GM23338 (cell line): Measurements from ENCODE around the gene KIAA0753.
A peak's percentile ranks its signal among the peaks of the same experiment; 100 is the strongest.

ENCODE experiments used
- EZH2 ChIP-seq: fragments of 200-600 bp; sonication (generic); IDR thresholded peaks from one replicate; pipeline ENCODE4 v1.8.0; 2017; ENCODE audit warnings: antibody characterized with exemption, mild to moderate bottlenecking, low read depth; ENCODE audit not compliant: unreplicated experiment
- POLR2AphosphoS5 ChIP-seq: IDR thresholded peaks from 2 replicates; pipeline ENCODE4 v1.6.1; 2016; ENCODE audit warnings: antibody characterized with exemption, low read depth
- TF ChIP-seq, protein P1 (sequence below), 2 experiments: fragments of 200-600 bp in 1 of 2; sonication (generic) in 1 of 2; conservative IDR thresholded peaks; 2 replicates each; pipeline versions ENCODE4 v1.5.1 to v1.6.1; 2016 to 2017; ENCODE audit warnings: antibody characterized with exemption in 2 of 2, low read depth in 2 of 2, mild to moderate bottlenecking in 2 of 2, moderate library complexity in 1 of 2
- TF ChIP-seq, protein P2 (sequence below): IDR thresholded peaks from one replicate; pipeline ENCODE4 v1.6.1; 2018; ENCODE audit warnings: antibody characterized with exemption; ENCODE audit not compliant: unreplicated experiment
- TF ChIP-seq, protein P3 (sequence below): IDR thresholded peaks from 2 replicates; pipeline ENCODE4 v1.6.1; 2016; ENCODE audit warnings: antibody characterized with exemption

DNA sequence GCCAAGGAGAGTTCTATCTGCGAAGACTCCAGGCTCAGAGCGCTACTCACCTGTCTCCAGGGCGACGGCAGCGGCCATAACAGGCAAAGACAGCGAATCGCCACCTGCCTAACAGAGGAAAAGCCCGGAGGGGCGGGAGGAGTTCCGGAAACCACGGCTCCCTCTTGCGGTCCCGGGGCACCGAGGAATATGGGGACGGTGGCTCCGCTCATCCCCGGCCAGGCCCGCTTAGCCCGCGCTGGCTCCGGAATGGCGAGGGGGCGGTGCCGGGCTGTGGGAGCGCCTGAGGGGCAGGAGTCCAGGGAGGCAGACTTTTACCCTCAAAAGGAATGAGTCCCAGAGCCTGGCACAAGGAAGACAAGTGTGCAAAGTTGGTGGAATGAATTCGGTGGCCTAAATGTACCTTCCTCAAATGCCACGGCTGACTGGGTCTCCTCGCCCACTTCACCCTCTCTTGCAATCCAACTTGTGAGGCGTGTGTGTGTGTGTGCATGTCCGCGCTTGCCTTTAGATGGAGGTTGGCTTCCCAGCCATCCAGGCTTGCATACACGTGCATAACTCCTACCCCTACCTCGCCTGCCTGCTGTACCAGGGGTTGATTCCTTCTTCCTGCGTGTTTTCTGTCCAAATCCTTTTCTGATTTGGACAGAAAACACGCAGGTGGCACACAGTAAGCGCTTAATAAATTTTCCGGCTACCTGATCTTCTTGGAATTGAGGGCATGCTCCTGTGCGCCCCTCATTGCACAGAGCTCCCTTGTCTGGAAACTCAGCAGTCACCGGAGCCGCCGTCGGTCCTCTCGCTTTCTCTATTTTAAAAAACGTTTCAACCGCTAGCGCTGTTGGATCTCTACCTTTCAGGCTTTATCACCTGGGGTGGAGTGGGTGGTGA, 14.6 kb upstream of the KIAA0753 start:
- TF ChIP-seq POLR2AphosphoS5 (no peak; the same call in 1 of the 2 replicates), EZH2 (peak; percentile 53)
- TF ChIP-seq, protein P1, sequence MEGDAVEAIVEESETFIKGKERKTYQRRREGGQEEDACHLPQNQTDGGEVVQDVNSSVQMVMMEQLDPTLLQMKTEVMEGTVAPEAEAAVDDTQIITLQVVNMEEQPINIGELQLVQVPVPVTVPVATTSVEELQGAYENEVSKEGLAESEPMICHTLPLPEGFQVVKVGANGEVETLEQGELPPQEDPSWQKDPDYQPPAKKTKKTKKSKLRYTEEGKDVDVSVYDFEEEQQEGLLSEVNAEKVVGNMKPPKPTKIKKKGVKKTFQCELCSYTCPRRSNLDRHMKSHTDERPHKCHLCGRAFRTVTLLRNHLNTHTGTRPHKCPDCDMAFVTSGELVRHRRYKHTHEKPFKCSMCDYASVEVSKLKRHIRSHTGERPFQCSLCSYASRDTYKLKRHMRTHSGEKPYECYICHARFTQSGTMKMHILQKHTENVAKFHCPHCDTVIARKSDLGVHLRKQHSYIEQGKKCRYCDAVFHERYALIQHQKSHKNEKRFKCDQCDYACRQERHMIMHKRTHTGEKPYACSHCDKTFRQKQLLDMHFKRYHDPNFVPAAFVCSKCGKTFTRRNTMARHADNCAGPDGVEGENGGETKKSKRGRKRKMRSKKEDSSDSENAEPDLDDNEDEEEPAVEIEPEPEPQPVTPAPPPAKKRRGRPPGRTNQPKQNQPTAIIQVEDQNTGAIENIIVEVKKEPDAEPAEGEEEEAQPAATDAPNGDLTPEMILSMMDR (conservative IDR thresholded peaks at IDR 0.05; ENCODE audit: low read depth in 2 of 2) = peak; percentile 22 to 42; a peak in 3 of 4 replicates
- TF ChIP-seq, protein P2, sequence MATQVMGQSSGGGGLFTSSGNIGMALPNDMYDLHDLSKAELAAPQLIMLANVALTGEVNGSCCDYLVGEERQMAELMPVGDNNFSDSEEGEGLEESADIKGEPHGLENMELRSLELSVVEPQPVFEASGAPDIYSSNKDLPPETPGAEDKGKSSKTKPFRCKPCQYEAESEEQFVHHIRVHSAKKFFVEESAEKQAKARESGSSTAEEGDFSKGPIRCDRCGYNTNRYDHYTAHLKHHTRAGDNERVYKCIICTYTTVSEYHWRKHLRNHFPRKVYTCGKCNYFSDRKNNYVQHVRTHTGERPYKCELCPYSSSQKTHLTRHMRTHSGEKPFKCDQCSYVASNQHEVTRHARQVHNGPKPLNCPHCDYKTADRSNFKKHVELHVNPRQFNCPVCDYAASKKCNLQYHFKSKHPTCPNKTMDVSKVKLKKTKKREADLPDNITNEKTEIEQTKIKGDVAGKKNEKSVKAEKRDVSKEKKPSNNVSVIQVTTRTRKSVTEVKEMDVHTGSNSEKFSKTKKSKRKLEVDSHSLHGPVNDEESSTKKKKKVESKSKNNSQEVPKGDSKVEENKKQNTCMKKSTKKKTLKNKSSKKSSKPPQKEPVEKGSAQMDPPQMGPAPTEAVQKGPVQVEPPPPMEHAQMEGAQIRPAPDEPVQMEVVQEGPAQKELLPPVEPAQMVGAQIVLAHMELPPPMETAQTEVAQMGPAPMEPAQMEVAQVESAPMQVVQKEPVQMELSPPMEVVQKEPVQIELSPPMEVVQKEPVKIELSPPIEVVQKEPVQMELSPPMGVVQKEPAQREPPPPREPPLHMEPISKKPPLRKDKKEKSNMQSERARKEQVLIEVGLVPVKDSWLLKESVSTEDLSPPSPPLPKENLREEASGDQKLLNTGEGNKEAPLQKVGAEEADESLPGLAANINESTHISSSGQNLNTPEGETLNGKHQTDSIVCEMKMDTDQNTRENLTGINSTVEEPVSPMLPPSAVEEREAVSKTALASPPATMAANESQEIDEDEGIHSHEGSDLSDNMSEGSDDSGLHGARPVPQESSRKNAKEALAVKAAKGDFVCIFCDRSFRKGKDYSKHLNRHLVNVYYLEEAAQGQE = no peak
- TF ChIP-seq, protein P3, sequence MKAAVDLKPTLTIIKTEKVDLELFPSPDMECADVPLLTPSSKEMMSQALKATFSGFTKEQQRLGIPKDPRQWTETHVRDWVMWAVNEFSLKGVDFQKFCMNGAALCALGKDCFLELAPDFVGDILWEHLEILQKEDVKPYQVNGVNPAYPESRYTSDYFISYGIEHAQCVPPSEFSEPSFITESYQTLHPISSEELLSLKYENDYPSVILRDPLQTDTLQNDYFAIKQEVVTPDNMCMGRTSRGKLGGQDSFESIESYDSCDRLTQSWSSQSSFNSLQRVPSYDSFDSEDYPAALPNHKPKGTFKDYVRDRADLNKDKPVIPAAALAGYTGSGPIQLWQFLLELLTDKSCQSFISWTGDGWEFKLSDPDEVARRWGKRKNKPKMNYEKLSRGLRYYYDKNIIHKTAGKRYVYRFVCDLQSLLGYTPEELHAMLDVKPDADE = no peak
